ENCODE data around the gene UGT2B15. TPM values are rescaled to one million over a fixed set of nuclear protein-coding genes. Genes with fewer than 3 reads are reported as not detected.
"Not testable (repeated sequence)": the region's sequence is repeated elsewhere in the genome, so short reads cannot be mapped to it uniquely, and the experiment has no call there.

Gene UGT2B15
- total RNA-seq, 1 experiment from 2014 or later = not detected

DNA sequence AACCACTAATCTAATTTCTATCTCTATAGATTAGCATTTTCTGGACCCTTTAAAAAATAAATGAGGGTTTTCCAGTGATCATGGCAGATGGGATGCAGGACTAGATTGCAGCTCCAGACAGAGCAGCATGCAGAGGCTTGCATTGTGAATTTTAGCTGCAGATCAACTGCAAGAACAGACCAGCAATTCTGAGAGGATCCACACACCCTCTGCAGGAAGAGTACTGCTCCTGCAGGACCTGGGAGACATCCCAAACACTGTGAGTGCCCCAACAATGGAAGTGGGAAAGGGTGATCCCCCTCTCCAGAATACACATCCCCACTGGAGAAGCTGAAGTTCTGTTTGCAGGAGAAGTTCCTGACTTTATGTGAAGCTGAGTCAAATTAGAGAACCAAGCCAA, 765 bp upstream of the UGT2B15 start:
- H3K27me3 ChIP-seq (replicated peaks); DNase-seq (ENCODE audit: low read depth in 1 of 2, low spot score in 2 of 2); H3K27ac ChIP-seq: not testable (repeated sequence)

DNA sequence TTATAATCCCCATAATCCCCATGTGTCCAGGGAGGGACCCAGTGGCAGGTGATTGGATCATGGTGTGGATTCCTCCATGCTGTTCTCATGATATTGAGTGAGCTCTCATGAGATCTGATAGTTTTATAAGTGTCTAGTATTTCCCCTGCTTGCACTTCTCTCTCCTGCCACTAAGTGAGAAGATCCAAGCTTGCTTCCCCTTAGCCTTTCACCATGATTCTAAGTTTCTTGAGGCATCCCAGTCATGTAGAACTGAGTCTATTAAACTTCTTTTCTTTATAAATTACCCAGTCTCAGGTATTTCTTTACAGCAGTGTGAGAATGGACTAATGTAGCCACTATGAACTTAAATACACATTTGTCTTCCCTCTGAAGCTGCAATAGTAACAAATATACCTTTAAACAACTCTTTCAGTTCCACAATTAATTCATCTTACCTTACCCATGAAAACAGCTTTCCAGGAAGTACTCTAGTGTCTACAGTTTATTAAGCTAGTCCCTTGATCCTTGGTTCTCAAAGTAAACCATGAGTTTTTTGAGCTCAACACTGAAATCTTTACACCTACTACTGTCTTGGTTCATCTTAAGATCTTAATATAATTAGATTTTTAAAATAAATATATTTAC, 1.8 kb downstream of the UGT2B15 start:
- not testable (repeated sequence) for H3K9me3 ChIP-seq (replicated peaks); H3K4me3 ChIP-seq; H3K36me3 ChIP-seq; H3K27ac ChIP-seq; H3K27me3 ChIP-seq (replicated peaks); H3K4me1 ChIP-seq (replicated peaks); DNase-seq (ENCODE audit: low read depth in 1 of 2, low spot score in 2 of 2)

More for the DNA sequence above, 765 bp upstream of the UGT2B15 start:
- not testable (repeated sequence) for H3K36me3 ChIP-seq; H3K4me3 ChIP-seq; H3K4me1 ChIP-seq (replicated peaks); H3K9me3 ChIP-seq (replicated peaks)

GRCh38 chr4:68667551-68667950, 2.9 kb downstream of the UGT2B15 start:
- H3K27me3 ChIP-seq (replicated peaks); H3K27ac ChIP-seq; H3K4me1 ChIP-seq (replicated peaks); H3K9me3 ChIP-seq (replicated peaks); H3K4me3 ChIP-seq; DNase-seq (ENCODE audit: low read depth in 1 of 2, low spot score in 2 of 2); H3K36me3 ChIP-seq: not testable (repeated sequence)

DNA sequence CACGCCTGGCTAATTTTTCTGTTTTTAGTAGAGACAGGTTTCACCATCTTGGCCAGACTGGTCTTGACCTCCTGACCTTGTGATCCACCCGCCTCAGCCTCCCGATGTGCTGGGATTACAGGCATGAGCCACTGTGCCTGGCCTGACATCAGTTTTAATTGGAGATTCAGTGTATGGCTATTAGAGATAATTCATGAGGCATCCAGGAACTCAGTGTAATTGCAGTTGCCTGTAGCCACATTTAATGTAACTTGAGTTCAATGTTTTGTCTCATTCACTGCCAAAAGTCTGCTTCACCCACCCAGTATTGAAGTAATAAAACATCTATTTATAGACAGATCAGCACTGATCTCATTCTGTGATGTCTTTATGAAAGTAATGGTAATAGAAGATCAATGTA, 5.7 kb downstream of the UGT2B15 start:
- H3K36me3 ChIP-seq; DNase-seq (ENCODE audit: low read depth in 1 of 2, low spot score in 2 of 2); H3K4me3 ChIP-seq; H3K27me3 ChIP-seq (replicated peaks); H3K9me3 ChIP-seq (replicated peaks); H3K4me1 ChIP-seq (replicated peaks); H3K27ac ChIP-seq: not testable (repeated sequence)

DNA sequence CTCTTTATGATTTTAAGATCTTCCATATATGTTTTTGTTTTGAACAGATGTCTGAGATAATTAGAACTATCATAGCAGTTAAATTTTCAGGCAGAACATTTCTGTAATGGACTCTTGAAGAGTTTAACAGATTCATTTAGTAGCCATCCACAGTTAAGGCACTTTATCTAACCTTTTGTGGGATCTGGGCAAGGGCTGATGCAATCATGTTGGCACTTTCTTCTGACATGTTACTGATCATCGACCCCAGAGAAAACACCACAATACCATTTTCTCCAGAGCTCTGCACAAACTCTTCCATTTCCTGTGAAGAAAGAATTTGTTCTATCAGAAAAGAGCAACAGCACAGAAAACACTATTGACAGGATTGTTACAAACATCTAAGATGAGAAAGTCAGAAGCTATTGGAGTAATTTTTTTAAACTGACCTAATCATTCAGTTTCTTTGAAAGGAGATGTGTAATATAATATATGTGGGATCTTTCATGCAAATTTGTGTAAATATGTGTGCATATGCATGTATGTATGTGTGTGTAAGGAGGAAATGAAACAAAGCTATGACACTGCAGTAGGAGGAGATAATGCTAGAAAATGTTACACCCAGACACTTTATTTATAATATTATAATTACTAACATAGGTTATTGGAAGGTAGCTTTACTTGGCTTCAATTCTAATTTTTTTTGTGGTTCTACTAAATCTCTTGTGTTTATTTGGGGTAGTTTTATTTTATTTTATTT, 7.4 kb downstream of the UGT2B15 start:
- not testable (repeated sequence) for H3K4me1 ChIP-seq (replicated peaks); H3K9me3 ChIP-seq (replicated peaks); H3K27ac ChIP-seq; H3K27me3 ChIP-seq (replicated peaks); DNase-seq (ENCODE audit: low read depth in 1 of 2, low spot score in 2 of 2); H3K4me3 ChIP-seq; H3K36me3 ChIP-seq

DNA sequence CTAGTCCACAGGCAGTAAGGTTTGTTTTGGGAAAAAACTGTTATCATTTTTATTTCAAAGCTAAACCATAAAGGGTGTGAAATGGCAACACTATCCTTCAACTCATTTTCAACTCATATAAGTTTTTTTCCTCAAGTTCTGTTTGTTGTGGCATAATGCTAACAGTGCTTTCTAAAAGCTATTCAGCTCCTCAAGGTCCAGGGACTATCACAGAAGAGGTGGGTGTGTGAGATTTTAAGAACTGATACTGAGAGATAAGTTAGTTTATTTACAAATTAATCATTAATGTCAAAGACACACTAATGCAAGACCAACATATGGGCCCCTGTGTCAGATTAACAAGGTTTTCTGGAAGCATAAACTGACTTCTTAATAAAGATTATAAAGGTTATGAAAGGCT, 11.8 kb downstream of the UGT2B15 start:
- Histone ChIP-seq H3K4me3 (no peak overlapping the region), H3K27me3 (replicated peaks) (no peaks in the 10 kb centered on the region), H3K4me1 (replicated peaks) (no peaks in the 10 kb centered on the region), H3K36me3 (no peaks in the 10 kb centered on the region), H3K9me3 (replicated peaks) (no peaks in the 10 kb centered on the region), H3K27ac (no peak overlapping the region)
- no peak for DNase-seq (ENCODE audit: low read depth in 1 of 2, low spot score in 2 of 2)

DNA sequence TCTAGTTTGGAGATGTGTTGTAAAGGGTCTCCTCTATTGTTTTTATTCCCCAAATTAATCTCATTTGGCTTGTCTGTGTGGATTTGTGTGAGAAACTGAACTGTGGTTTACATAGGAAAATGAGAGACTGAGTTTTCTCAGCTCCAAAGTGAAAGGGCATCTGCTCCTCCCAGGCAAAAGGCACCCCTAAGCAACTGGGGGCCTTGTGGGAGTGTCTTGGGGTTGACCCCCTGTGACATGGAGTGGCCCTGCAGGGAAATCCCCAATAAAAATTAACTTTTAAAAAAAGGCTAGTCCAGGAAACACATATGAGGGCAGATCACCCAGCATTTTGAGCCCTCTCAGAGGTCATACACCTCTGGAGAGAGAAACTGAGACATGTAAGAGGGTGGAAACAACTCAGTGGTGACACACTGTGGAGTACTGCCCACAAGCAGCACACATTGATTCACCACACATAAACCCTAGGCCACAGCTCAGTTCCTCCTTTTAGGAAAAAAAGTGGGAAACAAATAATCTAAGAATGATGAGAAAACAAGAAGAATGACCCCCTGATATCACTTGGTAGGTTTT, 13.3 kb downstream of the UGT2B15 start:
- H3K36me3 ChIP-seq; H3K4me3 ChIP-seq; H3K9me3 ChIP-seq (replicated peaks); H3K27ac ChIP-seq; H3K27me3 ChIP-seq (replicated peaks); DNase-seq (ENCODE audit: low read depth in 1 of 2, low spot score in 2 of 2); H3K4me1 ChIP-seq (replicated peaks): not testable (repeated sequence)

DNA sequence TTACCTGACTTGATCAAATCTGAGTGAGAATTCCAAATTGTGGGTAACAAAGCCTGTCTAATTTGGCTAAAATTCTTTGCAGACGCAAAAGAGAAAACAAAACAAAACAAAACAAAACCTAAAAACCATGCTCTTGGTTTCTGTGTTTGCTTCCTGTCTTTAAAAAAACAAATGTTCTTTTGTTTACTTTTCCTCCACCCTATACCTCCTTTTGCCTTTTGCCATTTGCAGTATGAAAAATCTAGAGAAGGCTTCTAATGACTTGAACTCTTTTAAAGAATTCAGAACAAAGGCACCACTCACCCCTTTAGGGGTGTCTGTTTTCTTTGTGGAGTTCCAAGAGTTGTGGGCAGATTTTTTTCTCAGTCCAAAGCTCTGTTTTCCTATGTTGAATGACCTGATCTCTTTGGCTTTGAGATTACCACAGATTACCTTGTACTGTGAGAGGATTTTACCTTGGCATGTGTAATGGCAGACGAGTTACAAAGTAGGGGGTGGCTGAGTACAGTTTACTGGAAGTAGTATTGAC, 13.9 kb downstream of the UGT2B15 start:
- DNase-seq (ENCODE audit: low read depth in 1 of 2, low spot score in 2 of 2); H3K27me3 ChIP-seq (replicated peaks); H3K36me3 ChIP-seq; H3K4me3 ChIP-seq; H3K27ac ChIP-seq; H3K9me3 ChIP-seq (replicated peaks); H3K4me1 ChIP-seq (replicated peaks): not testable (repeated sequence)

- Histone ChIP-seq H3K36me3 (no peaks in the 10 kb centered on the region), H3K27ac (no peak overlapping the region), H3K27me3 (replicated peaks) (no peaks in the 10 kb centered on the region), H3K4me3 (no peak overlapping the region), H3K9me3 (replicated peaks) (no peaks in the 10 kb centered on the region), H3K4me1 (replicated peaks) (no peaks in the 10 kb centered on the region)
- DNase-seq (ENCODE audit: low read depth in 1 of 2, low spot score in 2 of 2) = no peak
Observed at GRCh38 chr4:68655764-68656444, 14.5 kb downstream of the UGT2B15 start.

DNA sequence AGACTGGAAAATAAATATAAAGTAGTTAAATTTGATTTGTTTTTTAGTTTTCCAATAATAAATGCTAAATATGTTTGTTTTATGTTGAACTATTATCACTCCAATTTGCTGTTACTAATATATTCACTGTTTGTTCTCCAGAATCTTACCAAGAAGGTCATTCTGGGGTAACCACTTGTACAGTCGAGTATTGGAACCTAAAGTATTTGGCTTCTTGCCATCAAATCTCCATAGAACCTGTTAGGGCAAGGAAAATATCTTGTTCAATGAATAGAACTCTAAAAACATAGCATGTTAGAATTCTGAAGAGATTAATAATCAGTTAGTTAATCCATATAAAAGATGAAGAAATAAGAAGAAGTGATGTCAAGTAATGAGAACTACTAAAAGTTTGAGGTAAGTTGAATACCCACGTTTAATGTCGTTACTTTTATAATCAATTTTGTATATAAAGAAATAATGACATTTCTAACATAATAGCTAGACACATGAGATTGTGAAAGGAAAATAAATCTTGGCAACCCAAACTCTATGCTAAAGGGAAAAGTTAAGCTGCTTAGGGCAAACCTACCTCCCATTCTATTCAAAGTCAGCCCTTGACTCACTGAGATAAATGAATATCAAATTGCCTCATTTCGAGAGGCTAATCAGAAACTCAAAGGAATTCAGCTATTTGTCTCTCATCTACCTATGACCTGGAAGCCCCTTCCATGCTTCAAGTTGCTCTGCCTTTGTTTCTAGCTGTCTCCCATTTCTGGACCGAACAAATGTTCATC, 15.3 kb downstream of the UGT2B15 start:
- Histone ChIP-seq H3K27ac (no peak overlapping the region), H3K9me3 (replicated peaks) (no peaks in the 10 kb centered on the region), H3K4me1 (replicated peaks) (no peaks in the 10 kb centered on the region), H3K4me3 (no peak overlapping the region), H3K36me3 (no peaks in the 10 kb centered on the region), H3K27me3 (replicated peaks) (no peaks in the 10 kb centered on the region)
- DNase-seq (ENCODE audit: low read depth in 1 of 2, low spot score in 2 of 2) = no peak

GRCh38 chr4:68651932-68652331, 18.5 kb downstream of the UGT2B15 start:
- H3K27me3 ChIP-seq (replicated peaks) = no peaks in the 10 kb centered on the region
- no peaks in the 10 kb centered on the region for H3K36me3 ChIP-seq
- no peaks in the 10 kb centered on the region for H3K9me3 ChIP-seq (replicated peaks)
- DNase-seq (ENCODE audit: low read depth in 1 of 2, low spot score in 2 of 2) = no peak
- no peak overlapping the region for H3K4me3 ChIP-seq
- H3K4me1 ChIP-seq (replicated peaks) = no peaks in the 10 kb centered on the region
- no peak overlapping the region for H3K27ac ChIP-seq

DNA sequence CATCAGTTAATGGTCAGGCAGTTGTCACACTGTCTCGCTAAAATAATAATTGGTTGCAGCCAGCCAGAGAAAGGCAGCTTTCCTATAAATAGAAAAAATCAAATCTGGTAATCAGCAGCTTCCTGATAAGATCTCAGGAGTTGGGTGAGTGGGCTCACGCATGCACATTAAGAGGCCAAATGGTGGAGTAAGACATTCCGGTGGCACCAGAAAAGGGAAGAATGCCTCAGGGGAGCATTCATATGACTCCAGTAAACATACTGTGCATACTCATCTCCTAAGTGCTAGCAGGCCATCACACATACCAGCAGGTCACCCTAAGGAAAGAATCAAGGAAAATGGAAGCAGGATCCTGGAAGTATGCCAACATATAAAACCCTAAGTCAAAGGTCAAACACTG, 40.1 kb downstream of the UGT2B15 start:
- H3K9me3 ChIP-seq (replicated peaks) = no peaks in the 10 kb centered on the region
- H3K27me3 ChIP-seq (replicated peaks) = no peaks in the 10 kb centered on the region
- H3K36me3 ChIP-seq = no peaks in the 10 kb centered on the region
- H3K27ac ChIP-seq = no peak overlapping the region
- H3K4me3 ChIP-seq = no peak overlapping the region
- no peaks in the 10 kb centered on the region for H3K4me1 ChIP-seq (replicated peaks)
- no peak for DNase-seq (ENCODE audit: low read depth in 1 of 2, low spot score in 2 of 2)

GRCh38 chr4:68622731-68623130, 47.7 kb downstream of the UGT2B15 start:
- H3K27me3 ChIP-seq (replicated peaks); DNase-seq (ENCODE audit: low read depth in 1 of 2, low spot score in 2 of 2); H3K27ac ChIP-seq; H3K36me3 ChIP-seq; H3K9me3 ChIP-seq (replicated peaks); H3K4me3 ChIP-seq; H3K4me1 ChIP-seq (replicated peaks): not testable (repeated sequence)

Measured in SJSA1 (cell line).